RWPE2 (cell line): ENCODE data around the gene OBP2B.

Experiments
- ATAC-seq: fragments of 200-7000 bp; cut with Tn5 transposase; 3 replicates; pipeline ENCODE4 v1.9.1; 2021; ENCODE audit warnings: low read depth
- DNase-seq: peaks from one replicate; pipeline ENCODE4 v3.0.0-alpha.2; 2020; ENCODE audit warnings: low spot score
- H3K27ac ChIP-seq: fragments of 450-650 bp; 2 replicates; pipeline ENCODE4 v1.5.1; 2017; ENCODE audit warnings: mild to moderate bottlenecking; ENCODE audit not compliant: poor library complexity, severe bottlenecking
- H3K27me3 ChIP-seq: fragments of 250-450 bp; sonication (Bioruptor Pico); 2 replicates; pipeline ENCODE4 v1.5.1; 2021; ENCODE audit warnings: mild to moderate bottlenecking, moderate library complexity; ENCODE audit not compliant: insufficient read depth, poor library complexity, severe bottlenecking
- H3K36me3 ChIP-seq: fragments of 250-450 bp; sonication (Bioruptor Pico); 2 replicates; pipeline ENCODE4 v1.5.1; 2020; ENCODE audit warnings: low read depth, mild to moderate bottlenecking, moderate library complexity
- H3K4me1 ChIP-seq: fragments of 250-450 bp; sonication (Bioruptor Pico); 2 replicates; pipeline ENCODE4 v1.5.1; 2021; ENCODE audit warnings: mild to moderate bottlenecking, moderate library complexity; ENCODE audit not compliant: insufficient read depth, poor library complexity, severe bottlenecking
- H3K4me3 ChIP-seq: fragments of 250-450 bp; sonication (Bioruptor Pico); 2 replicates; pipeline ENCODE4 v1.5.1; 2021; ENCODE audit warnings: mild to moderate bottlenecking, moderate library complexity; ENCODE audit not compliant: severe bottlenecking
- H3K9me3 ChIP-seq: fragments of 250-450 bp; sonication (Bioruptor Pico); 2 replicates; pipeline ENCODE4 v1.5.1; 2021; ENCODE audit warnings: mild to moderate bottlenecking, moderate library complexity; ENCODE audit not compliant: severe bottlenecking
- CTCF ChIP-seq: fragments of 450-650 bp; IDR thresholded peaks from one replicate; pipeline ENCODE4 v1.5.1; 2017; ENCODE audit warnings: mild to moderate bottlenecking, moderate library complexity; ENCODE audit not compliant: poor library complexity, severe bottlenecking

OBP2B gene

GRCh38 chr9:133169102-133169501, 39.9 kb downstream of the OBP2B start:
- ATAC-seq = no peak
- Histone ChIP-seq H3K9me3 (no peaks in the 10 kb centered on the region), H3K27me3 (peaks cover 7% of the 10 kb centered on the region), H3K36me3 (no peaks in the 10 kb centered on the region), H3K4me1 (no peaks in the 10 kb centered on the region), H3K27ac (no peak overlapping the region), H3K4me3 (no peak overlapping the region)
- no peak for DNase-seq
- TF ChIP-seq CTCF = no peak

- TF ChIP-seq CTCF = no peak
- DNase-seq = no peak
- no peaks in the 10 kb centered on the region for H3K4me1 ChIP-seq
- H3K9me3 ChIP-seq = no peaks in the 10 kb centered on the region
- H3K27ac ChIP-seq = no peak overlapping the region
- H3K36me3 ChIP-seq = no peaks in the 10 kb centered on the region
- ATAC-seq = no peak
- peaks cover 6% of the 10 kb centered on the region for H3K27me3 ChIP-seq
- no peak overlapping the region for H3K4me3 ChIP-seq
Measured at GRCh38 chr9:133168432-133168831, 40.6 kb downstream of the OBP2B start.

GRCh38 chr9:133167769-133168168, 41.3 kb downstream of the OBP2B start:
- no peaks in the 10 kb centered on the region for H3K36me3 ChIP-seq
- no peak overlapping the region for H3K4me3 ChIP-seq
- no peak overlapping the region for H3K27ac ChIP-seq
- H3K27me3 ChIP-seq = peaks cover 7% of the 10 kb centered on the region
- no peaks in the 10 kb centered on the region for H3K4me1 ChIP-seq
- DNase-seq (no peak), ATAC-seq (no peak)
- no peaks in the 10 kb centered on the region for H3K9me3 ChIP-seq
- TF ChIP-seq CTCF = no peak

- H3K27ac ChIP-seq = no peak overlapping the region
- ATAC-seq = no peak
Measured at GRCh38 chr9:133167096-133167730, 41.8 kb downstream of the OBP2B start.

More at GRCh38 chr9:133167096-133167730, 41.8 kb downstream of the OBP2B start:
- Histone ChIP-seq H3K36me3 (no peaks in the 10 kb centered on the region), H3K4me3 (no peak overlapping the region), H3K4me1 (no peaks in the 10 kb centered on the region), H3K27me3 (peaks cover 7% of the 10 kb centered on the region), H3K9me3 (no peaks in the 10 kb centered on the region)
- no peak for TF ChIP-seq CTCF
- no peak for DNase-seq
